ENCODE results near the gene GPR107. TPM values are rescaled to one million over a fixed set of nuclear protein-coding genes. Genes with fewer than 3 reads are reported as not detected.

The GPR107 gene
- total and polyA plus RNA-seq, 2 experiments from 2014 or later = 6.2 to 30.7 TPM

- no peaks in the 10 kb centered on the region for H3K36me3 ChIP-seq (ENCODE audit: insufficient read depth)
- TF ChIP-seq ETS1 (IDR thresholded peaks at IDR 0.05) = no peak
- no peak for TF ChIP-seq NANOG (IDR thresholded peaks at IDR 0.05; ENCODE audit: borderline replicate concordance)
- TF ChIP-seq EZH2phosphoT487 (IDR thresholded peaks at IDR 0.05; ENCODE audit: unreplicated experiment) = no peak
- peaks cover 93% of the 10 kb centered on the region for H3K79me2 ChIP-seq (replicated peaks; ENCODE audit: insufficient read depth)
- H3K27me3 Mint-ChIP-seq (ENCODE audit: insufficient read depth, low read depth, poor library complexity) = peaks cover 10% of the 10 kb centered on the region
- H3K27ac Mint-ChIP-seq = no peak overlapping the region
- ATAC-seq = no peak
- H3F3A ChIP-seq (replicated peaks; ENCODE audit: low read depth) = no peaks in the 10 kb centered on the region
- peaks cover 3% of the 10 kb centered on the region for H3K4me1 ChIP-seq (ENCODE audit: insufficient read depth)
- H3K36me3 Mint-ChIP-seq (ENCODE audit: low read depth) = peaks cover 3% of the 10 kb centered on the region; the same call in 1 of the 3 replicates
- peaks cover 6% of the 10 kb centered on the region for H3K27me3 ChIP-seq (ENCODE audit: insufficient read depth)
- peaks cover 12% of the 10 kb centered on the region for H3K4me1 Mint-ChIP-seq
- DNase-seq (ENCODE audit: low spot score) = no peak
- H2AFZ ChIP-seq = no peak overlapping the region
- no peak overlapping the region for H3K4me3 Mint-ChIP-seq
- no peak overlapping the region for H3K4me3 ChIP-seq
- peaks cover 16% of the 10 kb centered on the region for H4K20me1 ChIP-seq (replicated peaks; ENCODE audit: insufficient read depth)
- H3K4me2 ChIP-seq = no peak overlapping the region
- H3K9me2 ChIP-seq (ENCODE audit: insufficient read depth) = no peaks in the 10 kb centered on the region
- H3K9me3 Mint-ChIP-seq = no peaks in the 10 kb centered on the region
- no peak overlapping the region for H3K27ac ChIP-seq (ENCODE audit: low read depth)
Observed at GRCh38 chr9:130036099-130036498, 17.6 kb upstream of the GPR107 start.

DNA sequence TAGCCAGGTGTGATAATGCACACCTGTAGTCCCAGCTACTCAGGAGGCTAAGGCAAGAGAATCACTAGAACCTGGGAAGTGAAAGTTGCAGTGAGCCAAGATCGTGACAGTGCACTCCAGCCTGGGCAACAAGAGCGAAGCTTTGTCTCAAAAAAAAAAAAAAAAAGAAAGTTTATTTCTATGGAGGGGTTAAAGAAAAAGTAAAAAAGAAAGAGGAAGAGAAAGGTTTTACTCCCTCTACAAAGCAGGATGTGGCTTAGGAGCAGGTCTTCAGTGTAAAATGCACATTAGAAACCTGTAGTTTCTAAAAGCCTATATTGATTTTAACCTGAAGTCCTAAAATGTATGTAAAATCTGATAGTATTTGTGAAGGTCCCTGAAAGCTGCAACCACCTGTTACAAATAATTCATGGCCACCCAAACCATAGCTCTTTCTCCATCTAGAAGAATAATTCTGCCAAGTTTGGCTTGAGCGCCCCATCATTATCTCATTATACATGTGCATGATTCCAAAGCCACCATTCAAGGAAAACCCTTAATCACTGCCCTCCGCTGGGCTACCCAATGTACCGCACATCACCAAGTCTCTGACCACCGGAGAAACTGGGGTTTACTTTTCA lies 14.1 kb upstream of the GPR107 start:
- H3K4me3 Mint-ChIP-seq = no peak overlapping the region
- peaks cover 19% of the 10 kb centered on the region for H4K20me1 ChIP-seq (replicated peaks; ENCODE audit: insufficient read depth)

More for the DNA sequence above, 14.1 kb upstream of the GPR107 start:
- Histone ChIP-seq H2AFZ (no peak overlapping the region), H3K27me3 (ENCODE audit: insufficient read depth) (peaks cover 27% of the 10 kb centered on the region), H3K27ac (ENCODE audit: low read depth) (no peak overlapping the region), H3F3A (replicated peaks; ENCODE audit: low read depth) (peaks cover 5% of the 10 kb centered on the region), H3K36me3 (ENCODE audit: insufficient read depth) (no peaks in the 10 kb centered on the region), H3K4me2 (no peak overlapping the region), H3K79me2 (replicated peaks; ENCODE audit: insufficient read depth) (peaks cover 69% of the 10 kb centered on the region), H3K9me2 (ENCODE audit: insufficient read depth) (no peaks in the 10 kb centered on the region), H3K4me1 (ENCODE audit: insufficient read depth) (peaks cover 9% of the 10 kb centered on the region), H3K4me3 (no peak overlapping the region)
- H3K4me1 Mint-ChIP-seq = peaks cover 22% of the 10 kb centered on the region; the same call in 2 of the 3 replicates
- peaks cover 2% of the 10 kb centered on the region; the same call in 1 of the 3 replicates for H3K9me3 Mint-ChIP-seq
- TF ChIP-seq ZNF114 (CRISPR knock-in tag; IDR thresholded peaks at IDR 0.05) = no peak
- TF ChIP-seq STAT1 (IDR thresholded peaks at IDR 0.05; ENCODE audit: unreplicated experiment) = no peak
- TF ChIP-seq, protein P1, sequence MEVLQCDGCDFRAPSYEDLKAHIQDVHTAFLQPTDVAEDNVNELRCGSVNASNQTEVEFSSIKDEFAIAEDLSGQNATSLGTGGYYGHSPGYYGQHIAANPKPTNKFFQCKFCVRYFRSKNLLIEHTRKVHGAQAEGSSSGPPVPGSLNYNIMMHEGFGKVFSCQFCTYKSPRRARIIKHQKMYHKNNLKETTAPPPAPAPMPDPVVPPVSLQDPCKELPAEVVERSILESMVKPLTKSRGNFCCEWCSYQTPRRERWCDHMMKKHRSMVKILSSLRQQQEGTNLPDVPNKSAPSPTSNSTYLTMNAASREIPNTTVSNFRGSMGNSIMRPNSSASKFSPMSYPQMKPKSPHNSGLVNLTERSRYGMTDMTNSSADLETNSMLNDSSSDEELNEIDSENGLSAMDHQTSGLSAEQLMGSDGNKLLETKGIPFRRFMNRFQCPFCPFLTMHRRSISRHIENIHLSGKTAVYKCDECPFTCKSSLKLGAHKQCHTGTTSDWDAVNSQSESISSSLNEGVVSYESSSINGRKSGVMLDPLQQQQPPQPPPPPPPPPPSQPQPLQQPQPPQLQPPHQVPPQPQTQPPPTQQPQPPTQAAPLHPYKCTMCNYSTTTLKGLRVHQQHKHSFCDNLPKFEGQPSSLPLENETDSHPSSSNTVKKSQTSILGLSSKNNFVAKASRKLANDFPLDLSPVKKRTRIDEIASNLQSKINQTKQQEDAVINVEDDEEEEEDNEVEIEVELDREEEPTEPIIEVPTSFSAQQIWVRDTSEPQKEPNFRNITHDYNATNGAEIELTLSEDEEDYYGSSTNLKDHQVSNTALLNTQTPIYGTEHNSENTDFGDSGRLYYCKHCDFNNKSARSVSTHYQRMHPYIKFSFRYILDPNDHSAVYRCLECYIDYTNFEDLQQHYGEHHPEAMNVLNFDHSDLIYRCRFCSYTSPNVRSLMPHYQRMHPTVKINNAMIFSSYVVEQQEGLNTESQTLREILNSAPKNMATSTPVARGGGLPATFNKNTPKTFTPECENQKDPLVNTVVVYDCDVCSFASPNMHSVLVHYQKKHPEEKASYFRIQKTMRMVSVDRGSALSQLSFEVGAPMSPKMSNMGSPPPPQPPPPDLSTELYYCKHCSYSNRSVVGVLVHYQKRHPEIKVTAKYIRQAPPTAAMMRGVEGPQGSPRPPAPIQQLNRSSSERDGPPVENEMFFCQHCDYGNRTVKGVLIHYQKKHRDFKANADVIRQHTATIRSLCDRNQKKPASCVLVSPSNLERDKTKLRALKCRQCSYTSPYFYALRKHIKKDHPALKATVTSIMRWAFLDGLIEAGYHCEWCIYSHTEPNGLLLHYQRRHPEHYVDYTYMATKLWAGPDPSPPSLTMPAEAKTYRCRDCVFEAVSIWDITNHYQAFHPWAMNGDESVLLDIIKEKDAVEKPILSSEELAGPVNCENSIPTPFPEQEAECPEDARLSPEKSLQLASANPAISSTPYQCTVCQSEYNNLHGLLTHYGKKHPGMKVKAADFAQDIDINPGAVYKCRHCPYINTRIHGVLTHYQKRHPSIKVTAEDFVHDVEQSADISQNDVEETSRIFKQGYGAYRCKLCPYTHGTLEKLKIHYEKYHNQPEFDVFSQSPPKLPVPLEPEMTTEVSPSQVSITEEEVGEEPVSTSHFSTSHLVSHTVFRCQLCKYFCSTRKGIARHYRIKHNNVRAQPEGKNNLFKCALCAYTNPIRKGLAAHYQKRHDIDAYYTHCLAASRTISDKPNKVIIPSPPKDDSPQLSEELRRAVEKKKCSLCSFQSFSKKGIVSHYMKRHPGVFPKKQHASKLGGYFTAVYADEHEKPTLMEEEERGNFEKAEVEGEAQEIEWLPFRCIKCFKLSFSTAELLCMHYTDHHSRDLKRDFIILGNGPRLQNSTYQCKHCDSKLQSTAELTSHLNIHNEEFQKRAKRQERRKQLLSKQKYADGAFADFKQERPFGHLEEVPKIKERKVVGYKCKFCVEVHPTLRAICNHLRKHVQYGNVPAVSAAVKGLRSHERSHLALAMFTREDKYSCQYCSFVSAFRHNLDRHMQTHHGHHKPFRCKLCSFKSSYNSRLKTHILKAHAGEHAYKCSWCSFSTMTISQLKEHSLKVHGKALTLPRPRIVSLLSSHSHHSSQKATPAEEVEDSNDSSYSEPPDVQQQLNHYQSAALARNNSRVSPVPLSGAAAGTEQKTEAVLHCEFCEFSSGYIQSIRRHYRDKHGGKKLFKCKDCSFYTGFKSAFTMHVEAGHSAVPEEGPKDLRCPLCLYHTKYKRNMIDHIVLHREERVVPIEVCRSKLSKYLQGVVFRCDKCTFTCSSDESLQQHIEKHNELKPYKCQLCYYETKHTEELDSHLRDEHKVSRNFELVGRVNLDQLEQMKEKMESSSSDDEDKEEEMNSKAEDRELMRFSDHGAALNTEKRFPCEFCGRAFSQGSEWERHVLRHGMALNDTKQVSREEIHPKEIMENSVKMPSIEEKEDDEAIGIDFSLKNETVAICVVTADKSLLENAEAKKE (CRISPR knock-in tag; IDR thresholded peaks at IDR 0.05) = no peak
- no peak for TF ChIP-seq EZH2phosphoT487 (IDR thresholded peaks at IDR 0.05; ENCODE audit: unreplicated experiment)
- no peak for TF ChIP-seq JUNB (IDR thresholded peaks at IDR 0.05; ENCODE audit: unreplicated experiment)
- peak; percentile 29 to 30; a peak in 3 of 4 replicates for TF ChIP-seq CTCF (conservative IDR thresholded peaks at IDR 0.05; ENCODE audit: low read depth in 2 of 2)
- no peak for TF ChIP-seq POLR2AphosphoS5 (IDR thresholded peaks at IDR 0.05; ENCODE audit: low read depth)
- ATAC-seq (no peak), DNase-seq (ENCODE audit: low spot score) (peak; percentile 30)
- H3K27me3 Mint-ChIP-seq (ENCODE audit: insufficient read depth, low read depth, poor library complexity) = peaks cover 26% of the 10 kb centered on the region
- peaks cover 5% of the 10 kb centered on the region for H3K36me3 Mint-ChIP-seq (ENCODE audit: low read depth)
- H3K27ac Mint-ChIP-seq = no peak overlapping the region

All from GM23338 (cell line).